HG03280 (cell line): ENCODE data around the gene KPNA3.
A peak's percentile ranks its signal among the peaks of the same experiment; 100 is the strongest.
"Not testable (repeated sequence)": the region's sequence is repeated elsewhere in the genome, so short reads cannot be mapped to it uniquely, and the experiment has no call there.

ENCODE experiments used
- ATAC-seq: cut with Tn5 transposase; IDR thresholded peaks from one replicate; pipeline ENCODE4 v1.9.1; 2021; ENCODE audit warnings: mild to moderate bottlenecking, moderate library complexity; ENCODE audit not compliant: unreplicated experiment

The KPNA3 gene

DNA sequence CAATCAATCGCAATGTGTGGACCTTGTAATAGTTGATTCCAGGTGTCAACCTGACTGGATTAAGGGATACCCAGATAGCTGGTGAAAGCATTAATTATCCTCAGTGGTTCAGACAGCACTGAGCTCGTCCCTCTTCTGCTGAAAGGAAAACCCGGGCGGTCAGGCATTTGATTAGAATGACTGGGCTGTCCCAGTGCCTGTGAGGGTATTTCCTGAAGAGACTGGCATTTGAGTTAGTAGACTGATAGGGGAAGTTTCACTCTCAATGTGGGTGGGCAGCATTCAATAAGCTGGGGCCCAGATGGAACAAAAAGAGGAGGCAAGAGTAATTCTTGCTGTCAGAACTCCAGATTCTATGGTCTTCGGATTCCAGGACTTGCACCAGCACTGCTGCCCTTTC is 31.9 kb downstream of the KPNA3 start:
- no peak for ATAC-seq

DNA sequence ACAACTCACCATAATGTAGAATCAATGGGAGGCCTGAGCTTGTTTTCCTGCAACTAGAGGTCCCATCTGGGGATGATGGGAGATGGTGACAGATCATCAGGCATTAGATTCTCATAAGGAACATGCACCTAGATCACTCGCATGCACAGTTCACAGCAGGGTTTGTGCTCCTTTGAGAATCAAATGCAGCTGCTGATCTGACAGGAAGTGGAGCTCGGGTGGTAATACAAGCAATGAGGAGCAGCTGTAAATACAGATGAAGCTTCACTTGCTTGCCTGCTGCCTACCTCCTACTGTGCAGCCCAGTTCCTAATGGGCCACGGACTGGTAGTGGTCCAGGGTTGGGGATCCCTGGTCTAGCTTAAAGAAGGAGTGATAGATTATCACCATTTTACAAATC is 33.0 kb downstream of the KPNA3 start:
- ATAC-seq: no peak

DNA sequence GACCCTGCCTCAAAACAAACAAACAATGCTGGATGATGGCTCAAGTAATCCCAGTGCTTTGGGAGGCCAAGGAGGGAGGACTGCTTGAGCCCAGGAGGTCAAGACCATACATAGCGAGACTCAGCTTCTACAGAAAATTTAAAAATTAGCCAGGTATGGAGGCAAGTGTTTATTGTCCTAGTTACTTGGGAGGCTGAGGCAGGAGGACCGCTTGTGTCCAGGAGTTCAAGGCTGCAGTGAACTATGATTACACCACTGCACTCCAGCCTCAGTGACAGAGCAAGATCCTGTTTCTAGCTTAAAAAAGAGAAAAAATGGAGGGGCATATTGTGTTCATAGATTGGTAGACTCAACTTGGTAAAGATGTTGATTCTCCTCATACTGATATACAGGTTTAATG is 36.2 kb downstream of the KPNA3 start:
- ATAC-seq: no peak

DNA sequence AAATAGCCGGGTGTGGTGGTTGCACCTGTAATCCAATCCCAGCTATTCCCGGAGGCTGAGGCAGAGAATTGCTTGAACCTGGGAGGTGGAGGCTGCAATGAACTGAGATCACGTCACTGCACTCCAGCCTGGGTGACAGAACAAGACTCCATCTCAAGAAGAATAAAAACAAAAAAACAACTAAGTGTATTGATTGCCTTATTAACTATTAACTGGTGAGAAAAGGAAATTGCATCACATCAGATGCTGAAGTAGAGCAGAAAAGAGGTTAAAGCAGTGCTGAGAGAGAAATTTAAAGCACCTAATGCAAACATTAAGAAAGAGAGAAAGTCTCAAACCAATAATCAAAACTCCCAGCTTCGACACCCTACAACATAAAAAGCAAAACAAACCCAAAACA is 38.3 kb downstream of the KPNA3 start:
- ATAC-seq: no peak

DNA sequence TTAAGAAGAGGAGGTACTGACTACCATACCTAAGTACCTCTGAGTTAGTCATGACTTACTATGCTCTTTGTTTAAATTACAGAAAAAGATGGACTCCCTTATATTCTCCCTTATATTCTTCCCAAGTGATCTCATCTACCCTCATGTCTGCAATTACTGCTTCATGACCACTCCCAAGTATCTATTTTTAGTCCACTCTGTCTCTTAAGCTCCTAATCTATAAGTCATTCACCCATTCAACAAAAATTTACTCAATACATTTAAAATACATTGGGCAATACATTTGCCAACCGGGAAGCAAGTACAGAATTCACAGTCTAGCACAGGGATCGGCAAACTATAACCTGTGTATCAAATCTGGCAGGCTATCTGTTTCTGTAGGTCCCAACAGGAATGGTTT is 42.6 kb downstream of the KPNA3 start:
- ATAC-seq: no peak

DNA sequence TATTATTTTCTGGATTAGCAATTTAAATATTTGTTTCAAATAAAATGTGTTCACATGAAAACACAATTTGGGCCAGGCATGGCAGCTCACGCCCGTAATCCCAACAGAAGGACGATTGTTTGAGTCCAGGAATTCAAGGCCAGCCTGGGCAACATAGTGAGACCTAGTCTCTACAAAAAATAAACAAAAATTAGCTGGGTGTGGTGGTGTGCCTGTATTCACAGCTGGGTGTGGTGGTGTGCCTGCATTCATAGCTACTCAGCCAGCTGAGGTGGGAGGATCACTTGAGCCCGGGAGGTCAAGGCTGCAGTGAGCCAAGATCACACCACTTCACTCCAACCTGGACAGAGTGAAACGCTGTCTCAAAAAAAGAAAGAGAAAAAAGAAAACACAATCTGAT is 46.4 kb downstream of the KPNA3 start:
- ATAC-seq: no peak

DNA sequence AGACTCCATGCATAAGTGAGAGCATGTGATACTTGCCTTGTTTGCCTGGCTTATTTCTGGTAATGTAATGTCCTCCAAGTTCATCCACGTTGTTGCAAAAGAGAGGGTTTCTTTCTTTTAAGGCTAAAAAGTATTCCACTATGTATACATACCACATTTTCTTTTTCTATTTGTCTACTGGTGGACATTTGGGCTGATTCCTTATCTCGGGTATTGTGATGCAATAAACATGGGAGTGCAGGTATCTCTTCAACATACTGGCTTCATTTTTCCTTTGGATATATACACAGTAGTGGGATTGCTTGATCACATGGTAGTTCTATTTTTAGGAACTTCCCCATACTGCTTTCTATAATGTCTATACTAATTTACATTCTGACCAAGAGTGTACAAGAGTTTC is 51.6 kb downstream of the KPNA3 start:
- no peak for ATAC-seq

DNA sequence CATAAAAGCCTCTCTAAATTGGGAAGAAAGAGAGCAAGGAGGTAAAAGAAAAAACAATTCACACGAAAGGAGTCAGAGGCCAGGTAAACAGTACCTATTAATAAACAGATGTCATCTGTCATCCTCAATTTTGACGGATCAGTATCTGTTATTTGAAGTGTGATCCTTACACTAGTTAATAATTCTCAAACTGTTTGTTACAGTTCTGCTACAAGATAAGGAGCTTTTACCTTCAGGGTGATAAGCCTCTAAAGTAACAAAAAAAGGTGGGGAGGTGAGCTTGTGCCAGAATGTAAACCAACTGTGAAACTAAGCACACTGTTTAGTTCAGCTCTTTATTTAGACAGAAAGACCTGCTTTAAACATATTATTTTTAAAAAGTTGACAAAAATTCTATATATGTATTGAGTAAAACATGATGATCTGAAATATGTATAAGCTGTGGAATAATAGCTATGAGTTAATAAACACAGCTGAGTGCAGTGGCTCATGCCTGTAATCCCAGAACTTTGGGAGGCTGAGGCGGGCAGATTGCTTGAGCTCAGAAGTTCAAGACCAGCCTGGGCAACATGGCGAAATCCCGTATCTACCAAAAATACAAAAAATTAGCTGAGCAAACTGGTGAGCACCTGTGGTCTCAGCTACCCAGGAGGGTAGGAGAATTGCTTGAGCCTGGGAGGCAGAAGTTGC is 52.8 kb downstream of the KPNA3 start:
- no peak for ATAC-seq

DNA sequence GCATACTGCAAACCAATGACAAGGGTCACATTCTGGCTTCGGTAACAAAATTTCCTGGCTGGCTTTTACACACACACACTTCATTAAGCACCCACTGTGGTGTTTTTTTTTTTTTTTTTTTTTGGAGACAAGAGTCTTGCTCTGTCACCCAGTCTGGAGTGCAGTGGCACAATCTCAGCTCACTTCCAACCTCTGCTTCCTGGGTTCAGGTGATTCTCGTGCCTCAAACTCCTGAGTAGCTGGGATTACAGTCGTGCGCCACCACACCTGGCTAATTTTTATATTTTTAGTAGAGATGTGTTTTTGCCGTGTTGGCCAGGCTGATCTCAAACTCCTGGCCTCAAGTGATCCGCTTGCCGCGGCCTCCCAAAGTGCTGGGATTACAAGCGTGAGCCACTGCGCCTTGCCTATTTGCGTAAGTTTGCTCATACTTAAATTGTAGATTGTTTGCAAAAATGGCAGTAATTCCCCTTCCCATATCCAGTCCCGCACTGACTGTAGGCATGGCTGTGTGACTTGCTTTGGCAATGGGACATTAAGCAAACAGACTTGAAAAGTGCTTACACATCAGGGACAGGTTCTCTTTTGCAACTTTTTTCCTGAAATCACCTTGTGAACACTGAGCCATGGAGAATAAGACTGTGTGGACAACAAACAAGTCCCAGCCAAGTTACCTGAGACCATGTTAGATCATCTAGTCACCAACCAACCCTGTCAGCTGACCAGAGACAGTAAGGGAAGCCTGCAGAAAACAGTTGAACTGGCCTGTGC is 59.1 kb downstream of the KPNA3 start:
- ATAC-seq: no peak

DNA sequence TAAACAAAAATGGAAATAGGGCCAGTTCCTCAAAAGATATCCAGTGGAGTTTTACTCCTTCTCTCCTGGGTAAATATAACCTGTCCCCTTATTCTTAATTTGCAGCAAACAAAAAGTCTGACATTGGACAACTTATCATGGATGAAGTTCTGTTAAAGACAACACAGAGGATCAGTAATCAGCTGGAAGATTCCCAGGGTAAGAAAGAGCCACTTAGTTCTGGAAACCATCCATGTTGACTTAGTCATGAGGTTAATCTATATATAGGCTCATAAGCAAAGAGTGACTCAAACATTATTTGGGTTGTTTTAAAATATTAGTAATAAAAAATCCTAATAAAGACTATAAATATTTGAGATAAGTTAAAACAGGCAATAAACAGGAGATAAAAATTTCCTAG is 60.7 kb downstream of the KPNA3 start:
- no peak for ATAC-seq

DNA sequence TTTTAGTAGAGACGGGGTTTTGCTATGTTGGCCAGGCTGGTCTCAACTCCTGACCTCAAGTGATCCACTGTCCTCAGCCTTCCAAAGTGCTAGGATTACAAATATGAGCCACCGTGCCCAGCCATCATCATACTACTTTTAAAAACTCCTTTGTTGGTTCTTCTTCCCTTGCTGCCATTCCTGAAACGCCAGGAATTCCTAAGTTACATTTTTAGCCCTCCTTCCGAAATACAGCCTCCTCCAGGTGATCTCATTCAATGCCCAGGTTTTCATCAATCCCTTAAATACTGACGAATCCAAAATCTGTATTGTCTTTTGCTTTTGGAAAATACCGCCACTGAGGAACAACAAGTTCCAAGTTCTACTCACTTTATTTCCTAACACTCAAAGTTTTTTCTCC is 75.9 kb downstream of the KPNA3 start:
- no peak for ATAC-seq

DNA sequence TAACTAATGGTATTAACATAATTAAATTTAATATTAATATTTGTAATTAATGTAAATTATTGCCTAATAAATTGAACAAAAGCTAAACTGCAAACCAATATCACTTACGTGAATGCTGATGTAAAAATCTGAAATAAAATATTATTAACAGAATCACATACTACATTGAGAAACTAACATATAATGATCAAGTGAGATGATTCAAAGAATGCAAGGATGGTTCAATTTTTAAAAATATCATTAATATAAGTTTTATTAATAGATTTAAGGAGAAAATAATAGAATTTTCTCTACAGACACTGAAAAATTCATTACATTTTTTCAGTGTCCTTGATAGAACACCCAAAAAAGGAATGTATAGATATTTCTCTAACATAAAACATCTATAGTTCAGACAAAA is 77.7 kb downstream of the KPNA3 start:
- ATAC-seq: no peak

DNA sequence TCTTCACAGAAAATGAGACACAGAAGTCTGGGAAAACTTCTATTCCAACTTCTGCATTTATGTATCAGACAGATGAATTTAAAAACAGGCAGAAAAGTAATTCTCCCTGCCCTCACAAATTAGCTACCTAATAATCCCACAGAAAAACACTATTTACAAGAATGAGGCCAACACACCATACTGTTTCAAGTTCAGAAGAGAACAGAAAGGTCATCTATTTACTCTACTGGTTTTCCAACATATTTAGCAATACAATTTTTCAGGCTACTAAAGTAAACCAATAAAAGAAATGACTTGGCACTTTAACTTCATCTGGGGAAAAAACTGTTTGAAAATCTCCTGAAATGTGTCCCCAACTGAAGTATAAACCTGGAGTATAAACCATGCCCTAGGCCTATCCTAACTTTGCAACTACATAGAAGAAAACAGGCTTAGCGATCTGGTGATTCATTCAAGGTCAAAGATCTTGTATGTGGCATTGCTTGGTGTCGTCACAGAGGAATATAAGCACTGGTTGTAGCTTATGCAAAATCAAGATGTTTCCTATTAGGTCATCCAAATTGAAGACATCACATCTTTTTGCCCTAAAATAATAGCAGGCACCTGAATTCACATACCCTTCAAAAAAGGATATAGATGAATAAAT is 81.1 kb downstream of the KPNA3 start:
- no peak for ATAC-seq

DNA sequence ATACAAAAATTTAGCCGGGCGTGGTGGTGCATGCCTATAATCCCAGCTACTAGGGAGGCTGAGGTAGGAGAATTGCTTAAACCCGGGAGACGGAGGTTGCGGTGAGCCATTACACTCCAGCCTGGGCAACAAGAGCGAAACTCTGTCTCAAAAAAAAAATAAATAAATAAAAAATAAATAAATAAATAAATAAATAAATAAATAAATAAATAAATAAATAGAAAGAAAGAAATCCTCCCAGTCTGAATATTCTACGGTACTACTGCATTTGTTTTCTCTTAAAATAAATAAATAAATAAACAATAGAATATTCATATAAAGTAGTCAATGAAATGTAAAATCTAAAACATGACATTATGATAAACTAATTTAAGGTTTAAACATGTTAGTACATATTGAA is 88.2 kb downstream of the KPNA3 start:
- ATAC-seq: not testable (repeated sequence)

DNA sequence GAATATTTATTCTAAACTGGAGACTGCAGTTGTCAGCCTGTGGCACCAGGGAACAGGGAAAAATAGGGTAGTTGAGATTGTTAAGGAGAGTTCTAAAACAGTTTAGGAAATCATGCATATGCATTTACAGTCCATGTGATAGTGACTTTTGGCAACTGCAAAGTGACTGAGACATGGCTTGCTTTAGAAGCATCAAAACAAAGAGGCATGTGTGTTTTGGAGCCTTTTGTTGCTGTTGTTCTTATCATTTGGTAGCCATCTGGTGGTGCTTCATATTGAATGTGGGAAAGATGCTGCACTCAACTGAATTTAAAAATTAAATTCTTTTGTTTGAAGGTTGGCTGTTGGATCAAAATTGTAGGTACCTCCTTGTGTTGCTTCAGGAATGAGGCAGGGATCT is 91.0 kb downstream of the KPNA3 start:
- no peak for ATAC-seq

DNA sequence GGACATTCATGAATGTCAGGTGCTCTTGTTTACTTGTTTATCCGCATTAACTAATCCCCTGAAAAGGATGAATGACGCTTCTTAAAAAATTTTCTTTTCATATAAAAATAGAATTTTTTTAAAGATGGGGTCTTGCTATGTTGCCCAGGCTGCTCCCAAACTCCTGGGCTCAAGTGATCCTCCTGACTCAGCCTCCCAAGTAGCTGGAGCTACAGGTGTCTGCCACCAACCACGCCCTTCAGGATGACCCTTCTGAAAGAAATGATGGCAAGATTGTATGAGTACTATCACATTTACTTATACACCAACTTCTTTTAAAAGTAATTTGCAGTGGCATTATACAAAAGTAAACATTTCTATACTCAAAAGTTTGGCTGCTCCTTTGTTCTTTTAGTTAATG is 95.0 kb downstream of the KPNA3 start:
- ATAC-seq: no peak

DNA sequence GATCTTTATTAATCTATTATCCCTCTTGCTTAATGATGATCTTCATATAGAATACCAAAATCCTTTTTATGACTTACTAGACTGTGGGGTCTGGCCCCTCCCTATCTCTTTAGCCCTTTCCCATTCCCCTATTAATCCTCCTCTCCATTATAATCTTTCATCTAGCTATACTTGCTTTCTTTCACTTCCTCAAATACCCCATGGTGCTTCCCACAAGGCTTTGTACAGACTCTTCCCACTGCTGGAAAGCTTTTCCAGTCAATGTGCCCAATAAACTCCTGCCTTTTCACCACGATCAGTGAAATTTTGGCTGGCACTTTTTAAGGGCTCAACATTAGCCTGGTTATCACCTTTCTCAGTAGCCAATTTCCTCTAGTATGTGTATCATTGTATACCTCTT is 98.0 kb downstream of the KPNA3 start:
- no peak for ATAC-seq

DNA sequence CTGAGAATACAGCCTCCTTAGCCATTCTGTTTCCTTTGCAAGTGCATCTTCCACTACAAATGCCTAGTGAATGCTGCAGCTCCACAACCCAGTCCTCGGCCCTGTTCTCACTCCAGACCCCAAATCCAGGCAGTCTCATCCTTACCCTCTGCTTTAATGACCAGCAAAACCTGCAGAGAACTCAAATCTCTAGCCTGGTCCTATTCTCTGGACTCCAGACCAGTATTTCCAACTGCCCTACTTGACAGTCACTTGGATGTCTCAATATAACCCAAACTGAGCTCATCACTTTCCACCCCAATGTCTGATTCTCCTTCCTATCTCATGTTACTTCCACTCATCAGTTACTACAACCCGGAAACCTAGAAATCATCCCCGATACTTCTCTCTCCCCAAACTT is 98.6 kb downstream of the KPNA3 start:
- no peak for ATAC-seq

DNA sequence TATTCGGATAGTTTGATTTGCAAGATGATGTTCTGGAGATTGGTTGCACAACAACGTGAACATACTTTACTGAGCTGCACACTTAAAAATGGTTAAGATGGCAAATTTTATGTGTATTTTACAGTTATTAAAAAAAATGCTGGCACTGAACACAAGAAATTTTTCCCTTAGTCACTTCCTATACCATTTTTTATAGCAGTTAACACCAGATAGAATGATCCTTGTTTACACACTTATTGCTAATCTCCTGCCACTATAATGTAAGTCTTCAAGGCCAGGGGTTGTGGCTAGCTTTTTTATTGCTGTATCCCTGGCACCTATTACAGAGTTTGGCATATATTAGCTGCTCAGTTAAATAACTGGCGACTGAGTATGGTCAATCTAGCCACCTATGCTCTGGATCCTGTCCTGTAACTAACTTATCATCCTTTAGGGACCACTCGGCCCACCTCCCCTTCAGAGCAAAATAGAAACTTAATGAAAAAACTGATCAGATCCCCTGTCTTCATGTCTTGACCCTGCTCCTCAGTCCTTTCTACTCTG is 99.2 kb downstream of the KPNA3 start:
- ATAC-seq: no peak

DNA sequence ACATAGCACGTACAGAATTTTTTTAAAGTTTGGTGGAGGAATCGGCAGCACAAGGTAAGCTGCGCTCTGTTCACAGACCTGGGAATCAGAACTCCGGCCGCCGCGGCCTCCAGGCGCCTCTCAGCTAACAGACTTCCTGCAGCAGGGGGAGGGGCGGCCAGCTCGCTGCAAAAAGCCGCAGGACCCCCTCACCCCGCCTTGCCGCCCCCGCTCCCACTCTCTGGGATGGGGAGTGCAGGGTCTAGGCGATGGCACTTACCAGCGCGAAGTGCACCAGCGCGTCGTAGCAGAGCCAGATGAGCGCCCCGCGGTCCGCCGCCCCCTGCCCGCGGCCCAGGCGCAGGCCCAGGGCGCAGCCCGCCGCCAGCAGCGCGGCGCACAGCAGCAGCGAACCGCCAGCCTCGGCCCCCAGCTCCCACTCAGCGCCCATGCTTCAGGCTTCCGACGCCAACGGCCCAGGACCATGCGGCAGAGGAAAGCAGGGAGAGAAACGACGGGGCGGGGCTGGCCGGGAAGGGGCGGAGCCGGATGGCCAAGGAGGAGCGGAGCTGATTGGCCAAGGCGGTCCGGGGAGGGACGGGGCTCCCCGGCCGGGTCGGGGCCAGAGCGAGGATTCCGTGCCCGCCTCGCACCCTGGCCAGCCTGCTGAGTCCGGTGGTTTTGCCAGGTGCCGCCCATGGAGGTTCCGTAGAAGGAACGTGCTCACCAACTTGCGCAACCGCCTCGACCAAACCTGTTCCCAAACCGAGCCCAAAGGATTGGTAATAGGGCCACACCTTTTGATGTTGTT is 101.3 kb downstream of the KPNA3 start, which contains the start of gene EBPL:
Gene EBPL, minus strand, starts transcription at position 492 of the 790 bp plus-strand sequence. Its CDS starts 62 bp downstream, at position 430.
- peak; percentile 96 for ATAC-seq
